GM21515 (cell line): ENCODE results near the gene CATSPERD.

ENCODE experiments used
- ATAC-seq: cut with Tn5 transposase; IDR thresholded peaks from one replicate; pipeline ENCODE4 v1.9.1; 2021; ENCODE audit not compliant: unreplicated experiment

CATSPERD gene

DNA sequence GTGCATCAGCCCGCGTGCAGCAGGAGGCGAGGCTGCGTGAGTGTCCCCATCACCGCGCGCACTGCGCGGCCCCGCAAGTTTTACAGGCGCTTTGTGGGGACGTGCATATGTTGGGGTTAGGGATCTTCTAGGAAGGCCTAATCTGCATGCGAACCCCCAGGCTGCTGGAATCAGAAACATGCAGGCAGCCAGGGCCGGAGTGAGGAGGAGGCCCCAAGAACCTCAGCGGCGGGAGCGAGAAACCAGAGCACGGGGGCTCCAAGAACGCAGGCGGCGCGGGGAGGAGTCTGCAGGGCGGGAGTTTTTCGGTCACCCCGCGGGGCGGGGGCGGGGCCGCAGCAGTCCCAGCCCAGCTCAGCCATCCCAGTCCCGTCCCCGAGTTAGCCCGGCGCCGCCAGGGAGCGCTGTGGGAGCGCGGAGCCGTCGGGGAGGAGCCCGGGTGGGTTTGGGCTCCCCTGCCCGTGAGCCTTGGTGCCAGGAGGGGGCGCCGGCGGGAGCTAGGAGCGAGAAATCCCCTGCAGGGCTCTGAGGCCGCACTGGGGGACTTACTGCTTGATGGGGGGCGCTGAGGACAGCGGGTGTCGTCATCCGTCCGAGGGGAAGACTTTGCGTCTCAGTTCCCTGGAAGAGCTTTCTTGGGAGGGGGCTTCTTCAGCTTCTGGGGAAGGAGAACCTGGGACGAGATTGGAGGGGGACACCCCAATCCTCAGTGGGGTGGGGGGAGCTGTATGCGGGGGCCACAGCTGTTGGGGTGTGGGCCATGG, 83.5 kb downstream of the CATSPERD start:
- peak; percentile 72 for ATAC-seq

DNA sequence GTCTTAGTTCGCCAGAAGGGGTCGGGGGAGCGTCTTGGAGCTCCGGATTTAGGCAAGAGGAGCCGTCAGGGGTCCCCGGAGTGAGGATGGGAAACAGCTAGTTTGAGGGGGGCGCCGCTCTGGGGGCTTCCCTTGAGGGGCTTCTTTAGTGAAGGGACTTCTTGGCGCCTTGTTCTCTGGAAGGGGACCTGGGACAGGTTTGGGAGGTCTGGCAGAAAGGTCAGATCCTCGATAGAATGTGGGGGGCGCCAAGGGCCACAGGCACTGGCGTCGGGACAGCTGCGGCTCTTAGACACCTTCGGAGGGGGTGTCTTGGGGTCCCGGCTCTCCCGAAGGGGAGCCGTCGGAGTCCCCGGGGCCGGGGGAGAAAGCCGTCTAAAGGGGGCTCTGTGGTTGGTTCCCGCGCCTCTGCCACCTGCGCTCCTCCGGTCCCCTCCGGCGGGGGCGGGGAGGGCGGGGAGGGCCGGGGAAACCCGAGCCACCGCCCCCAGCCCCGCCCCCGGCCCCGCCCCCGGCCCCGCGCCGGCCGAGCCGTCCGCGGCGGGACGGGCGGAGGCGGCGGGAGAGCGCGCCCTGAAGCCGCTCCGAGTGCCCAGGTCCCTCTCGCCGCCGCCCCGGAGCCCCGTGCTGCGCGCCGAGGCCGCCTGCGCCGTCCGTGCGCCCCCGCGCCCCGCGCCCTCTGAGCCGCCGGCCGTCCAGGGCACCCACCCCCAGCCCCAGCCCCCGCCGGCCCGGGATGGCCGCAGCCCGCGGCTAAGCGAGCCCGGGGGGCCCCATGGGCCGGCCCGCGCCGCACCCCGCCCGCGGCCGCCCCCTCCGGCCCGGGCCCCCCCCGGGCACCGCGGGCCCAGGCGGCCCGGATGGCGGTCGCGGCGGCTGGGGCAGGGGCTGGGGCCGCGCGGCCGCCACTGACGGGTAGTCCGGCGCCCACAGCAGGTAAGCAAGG, 84.4 kb downstream of the CATSPERD start, which contains the start of gene NRTN:
TSS of gene NRTN (plus strand) at position 552 of the 946 bp plus-strand sequence. CDS start 19,099 bp downstream, outside the sequence.
- ATAC-seq = no peak

DNA sequence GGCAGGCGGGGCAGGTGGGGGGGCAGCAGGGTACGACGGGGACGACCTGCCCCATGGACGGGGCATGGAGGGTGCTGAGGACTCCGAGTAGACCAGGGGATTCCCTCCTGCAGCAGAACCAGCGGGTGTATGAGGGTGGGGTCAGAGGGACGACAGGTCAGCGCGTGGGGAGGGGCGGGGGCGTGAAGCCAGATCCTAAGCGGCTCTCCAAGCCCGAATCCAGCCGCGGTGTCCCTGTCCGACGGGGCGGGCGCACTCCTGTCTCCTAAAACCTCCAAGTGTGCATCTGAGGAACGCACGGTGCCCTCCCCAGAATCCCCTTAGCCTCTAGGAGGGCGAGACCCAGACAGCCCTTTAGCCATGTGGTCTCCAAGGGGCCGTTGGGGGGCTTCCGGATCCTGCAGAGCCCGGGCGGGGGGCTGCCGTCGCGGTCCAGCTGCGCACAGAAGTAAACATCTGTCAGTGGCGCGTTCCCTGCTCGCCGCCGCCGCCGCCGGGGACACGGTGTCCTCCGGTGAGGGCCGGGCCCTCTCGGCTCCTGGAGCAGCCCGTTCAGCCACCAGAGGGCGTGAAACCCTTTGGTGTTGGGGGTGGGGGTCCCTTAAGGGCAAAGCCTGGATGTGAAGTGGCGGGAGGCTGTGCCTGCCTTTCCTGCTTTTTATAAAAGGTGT, 85.2 kb downstream of the CATSPERD start:
- ATAC-seq = no peak

DNA sequence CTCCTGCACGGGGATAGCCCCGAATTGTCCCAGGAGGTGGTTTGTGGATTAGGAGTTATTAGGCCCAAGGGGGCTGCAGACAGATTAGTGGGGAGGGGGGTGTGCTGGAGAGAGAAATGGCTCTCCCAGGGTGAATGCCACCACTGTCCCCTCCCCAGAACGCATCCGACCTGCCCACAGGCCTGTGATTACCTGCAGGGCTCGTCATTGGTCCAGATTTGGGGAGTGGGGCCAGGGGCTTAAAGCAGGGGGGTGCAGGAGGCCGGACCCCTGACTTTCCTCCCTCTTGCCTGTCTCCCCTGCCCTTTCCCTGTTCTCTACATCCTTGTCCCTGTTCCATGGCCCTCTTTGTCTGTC, 85.7 kb downstream of the CATSPERD start:
- ATAC-seq = no peak

DNA sequence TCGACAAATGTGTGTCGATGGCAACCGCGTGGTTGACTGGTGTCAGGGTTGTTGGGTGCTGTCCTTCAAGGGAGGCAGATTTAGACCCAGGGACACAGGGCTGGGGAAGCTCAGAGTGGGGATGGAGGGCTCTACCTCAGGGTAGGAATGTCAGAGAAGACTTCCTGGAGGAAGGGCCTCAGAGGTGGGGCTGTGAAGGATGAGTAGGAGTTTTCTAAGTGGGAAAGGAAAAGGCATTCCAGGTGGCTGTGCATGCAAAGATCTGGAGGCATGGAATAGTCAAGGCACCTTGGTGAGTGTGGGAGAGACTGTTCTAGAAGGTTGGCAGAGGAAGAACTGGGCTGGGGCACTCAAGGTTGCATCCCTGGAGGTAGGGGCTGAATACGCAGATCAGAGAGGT, 86.5 kb downstream of the CATSPERD start:
- no peak for ATAC-seq

DNA sequence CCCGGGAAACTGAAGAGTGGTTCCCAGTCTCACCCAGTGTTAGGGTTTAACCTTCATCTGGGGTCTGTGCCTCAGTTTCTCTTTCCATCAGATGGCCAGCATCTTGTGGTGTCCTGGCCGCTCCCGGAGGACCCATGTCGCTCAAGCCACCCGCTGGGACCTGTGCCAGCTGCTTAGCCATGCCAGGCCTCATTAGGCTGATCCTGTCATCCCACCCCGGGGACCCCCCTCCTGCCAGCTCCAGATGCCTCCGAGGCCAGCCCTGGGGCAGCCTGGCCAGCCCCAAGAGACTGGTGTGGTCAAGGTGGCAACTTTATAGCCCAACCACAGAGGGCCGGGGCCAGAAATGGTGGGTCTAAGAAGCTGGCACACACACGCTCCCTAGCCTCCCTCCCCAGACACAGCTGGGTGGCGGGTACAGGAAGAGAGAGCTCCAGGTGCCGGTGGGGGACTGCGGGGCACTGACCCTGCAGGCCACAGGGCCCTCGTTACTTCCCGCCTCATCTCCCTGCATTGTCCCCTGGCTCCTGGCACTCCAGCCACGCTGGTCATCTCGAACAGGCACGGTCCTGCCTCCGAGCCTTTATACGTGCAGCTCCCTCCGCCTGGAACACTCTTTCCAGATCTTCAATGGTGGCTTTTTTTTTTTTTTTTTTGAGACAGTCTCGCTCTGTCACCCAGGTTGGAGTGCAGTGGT, 87.8 kb downstream of the CATSPERD start:
- no peak for ATAC-seq

DNA sequence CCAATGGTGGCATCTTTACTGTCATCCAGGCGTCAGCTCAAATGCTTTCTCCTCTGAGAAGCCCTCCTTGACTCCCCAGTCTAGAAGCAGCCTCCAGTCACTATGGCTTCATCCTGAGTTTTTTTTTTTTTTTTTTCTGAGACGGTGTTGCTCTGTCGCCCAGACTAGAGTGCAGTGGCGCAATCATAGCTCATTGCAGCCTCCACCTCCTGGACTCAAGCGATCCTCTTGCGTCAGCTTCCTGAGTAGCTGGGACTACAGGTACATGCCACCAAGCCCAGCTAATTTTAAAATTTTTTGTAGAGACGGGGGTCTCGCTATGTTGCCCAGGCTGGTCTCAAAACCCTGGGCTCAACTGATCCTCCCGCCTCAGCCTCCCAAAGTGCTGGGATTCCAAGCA, 88.6 kb downstream of the CATSPERD start:
- no peak for ATAC-seq

DNA sequence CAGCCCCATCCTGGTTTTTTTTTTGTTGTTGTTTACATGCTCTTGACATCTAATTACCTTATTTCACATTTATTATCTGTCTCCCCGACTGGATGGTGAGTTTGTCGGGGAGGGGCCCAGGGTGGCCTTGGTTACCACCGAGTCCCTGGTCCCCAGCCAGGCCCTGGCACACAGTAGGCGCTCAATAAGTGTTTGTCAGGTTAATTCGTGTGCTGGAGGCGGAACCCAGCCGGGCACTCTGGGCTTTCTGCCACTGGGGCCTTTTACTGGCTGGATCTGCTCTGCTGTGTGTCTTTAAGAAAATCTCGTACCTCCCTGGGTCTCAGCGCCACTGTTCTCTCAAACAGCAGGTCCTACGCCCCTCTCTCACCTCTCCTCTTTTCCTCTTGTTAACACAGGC, 89.0 kb downstream of the CATSPERD start:
- no peak for ATAC-seq

DNA sequence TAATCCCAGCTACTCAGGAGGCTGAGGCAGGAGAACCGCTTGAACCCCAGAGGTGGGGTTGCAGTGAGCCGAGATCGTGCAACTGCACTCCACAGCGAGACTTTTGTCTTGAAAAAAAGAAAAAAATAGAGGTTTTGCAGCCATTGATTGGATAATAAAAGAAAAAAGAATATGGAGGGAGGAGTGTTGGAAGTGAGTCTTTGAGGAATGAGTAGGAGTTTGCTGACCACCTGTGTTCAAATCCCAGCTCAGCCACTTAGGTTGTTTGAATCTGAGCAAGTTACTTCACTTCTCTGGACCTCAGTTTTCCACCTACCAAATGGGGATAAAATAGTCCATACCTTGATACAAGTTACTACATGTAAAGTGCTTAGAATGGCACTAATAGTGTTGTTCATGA, 90.7 kb downstream of the CATSPERD start:
- no peak for ATAC-seq

DNA sequence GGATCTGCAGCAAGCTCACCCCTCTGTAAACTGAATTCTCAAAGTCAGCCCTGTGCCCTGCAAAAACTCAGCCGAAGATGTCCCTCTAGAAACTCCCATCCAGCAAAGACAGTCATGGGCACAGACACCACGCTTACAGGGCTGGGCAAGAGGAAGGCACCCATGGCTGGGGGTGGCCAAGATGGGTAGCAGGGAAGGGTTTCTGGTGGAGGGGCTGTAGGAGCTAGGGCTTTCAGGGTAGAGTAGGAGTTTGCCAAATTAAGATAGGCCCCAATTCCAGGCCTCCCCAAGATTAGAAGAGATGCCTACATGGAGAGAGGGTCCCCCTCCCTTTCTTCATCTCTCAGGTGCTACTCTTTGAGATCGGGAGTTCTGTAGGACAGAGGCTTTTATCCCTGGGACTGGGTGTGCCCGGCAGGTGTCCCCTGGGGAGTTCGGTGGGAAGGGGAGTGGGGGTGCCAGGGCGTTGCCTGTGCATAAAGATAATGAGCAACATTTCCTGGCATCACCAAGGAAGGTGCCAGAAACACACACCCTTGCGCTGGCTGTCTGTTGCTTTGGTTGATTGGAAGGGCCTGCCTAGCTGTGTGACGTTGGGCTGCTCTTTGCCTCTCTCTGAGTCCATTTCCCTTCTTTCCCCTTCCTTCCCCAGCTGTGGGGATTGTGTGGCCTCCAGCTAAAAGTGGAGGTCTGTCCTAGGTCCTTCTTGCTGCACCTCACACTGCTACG, 93.8 kb downstream of the CATSPERD start:
- no peak for ATAC-seq

DNA sequence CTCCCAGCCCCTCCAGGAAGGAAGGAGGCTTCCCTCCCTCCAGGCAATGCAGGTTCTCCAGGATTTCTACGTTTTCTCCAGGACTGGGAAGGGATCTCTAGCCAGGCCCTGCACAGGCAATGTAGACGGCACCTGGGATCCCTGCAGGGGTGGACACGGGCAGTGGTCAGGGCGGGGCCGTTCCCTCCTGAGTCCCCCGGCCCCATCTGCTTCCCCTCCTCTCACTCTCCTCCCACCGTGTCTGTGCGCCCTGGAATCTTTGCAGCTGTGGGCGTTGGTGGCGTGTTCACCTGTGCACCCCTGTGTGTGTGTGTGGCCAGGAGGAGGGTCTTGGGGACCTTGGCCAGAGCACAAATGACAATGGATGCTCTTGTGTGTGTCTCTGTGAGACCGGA, 94.4 kb downstream of the CATSPERD start:
- ATAC-seq = no peak

DNA sequence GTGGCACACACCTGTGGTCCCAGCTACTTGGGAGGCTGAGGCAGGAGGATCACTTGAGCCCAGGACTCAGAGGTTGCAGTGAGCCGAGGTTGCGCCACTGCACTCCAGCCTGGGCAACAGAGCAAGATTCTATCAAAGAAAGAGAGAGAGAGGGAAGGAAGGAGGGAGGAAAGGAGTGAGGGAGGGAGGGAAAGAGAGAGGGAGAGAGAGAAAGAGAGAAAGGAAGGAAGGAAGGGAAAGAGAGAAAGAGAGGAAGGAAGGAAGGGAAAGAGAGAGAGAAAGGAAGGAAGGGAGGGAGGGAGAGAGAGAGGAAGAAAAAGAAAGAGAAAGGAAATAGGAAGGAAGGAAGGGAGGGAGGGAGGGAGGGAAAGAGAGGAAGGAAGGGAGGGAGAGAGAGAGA, 96.8 kb downstream of the CATSPERD start:
- ATAC-seq = no peak

DNA sequence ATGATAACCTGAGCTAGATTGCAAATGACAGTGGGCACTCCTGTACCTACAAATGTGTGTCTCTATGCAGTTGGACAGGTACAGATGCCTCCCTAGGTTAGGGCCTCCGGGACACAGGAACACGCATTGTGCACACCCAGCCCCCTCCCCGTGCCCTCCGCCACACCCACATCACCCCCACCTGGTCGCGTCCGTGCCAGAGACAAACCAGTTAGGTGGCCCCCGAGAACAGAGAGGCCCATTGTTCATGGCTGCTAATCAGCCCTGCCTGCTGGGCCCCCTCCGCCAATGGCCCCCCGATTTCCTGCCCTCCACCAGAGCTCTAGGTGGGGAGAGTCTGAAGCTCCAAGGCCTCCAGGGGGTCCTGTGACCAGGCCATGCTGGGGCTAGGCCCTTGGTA, 98.2 kb downstream of the CATSPERD start:
- ATAC-seq = no peak

DNA sequence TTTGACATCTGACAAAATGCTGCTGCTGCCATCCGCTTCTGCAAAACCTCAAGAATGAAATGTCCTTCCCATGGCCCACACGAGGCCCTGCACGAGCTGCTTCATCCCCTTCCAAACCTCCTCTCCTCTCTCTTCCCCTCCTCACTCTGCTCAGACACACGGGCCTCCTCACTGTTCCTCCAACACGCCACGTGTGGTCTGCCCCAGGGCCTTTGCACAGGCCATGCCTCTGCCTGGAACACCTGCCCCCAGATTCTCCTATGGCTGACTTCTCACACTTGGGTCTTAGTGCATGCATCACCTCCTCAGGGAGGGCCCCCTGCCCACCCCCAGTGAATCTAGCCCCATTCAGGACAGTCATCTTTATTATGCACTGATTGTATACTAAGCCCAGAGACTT, 100.3 kb downstream of the CATSPERD start:
- no peak for ATAC-seq

DNA sequence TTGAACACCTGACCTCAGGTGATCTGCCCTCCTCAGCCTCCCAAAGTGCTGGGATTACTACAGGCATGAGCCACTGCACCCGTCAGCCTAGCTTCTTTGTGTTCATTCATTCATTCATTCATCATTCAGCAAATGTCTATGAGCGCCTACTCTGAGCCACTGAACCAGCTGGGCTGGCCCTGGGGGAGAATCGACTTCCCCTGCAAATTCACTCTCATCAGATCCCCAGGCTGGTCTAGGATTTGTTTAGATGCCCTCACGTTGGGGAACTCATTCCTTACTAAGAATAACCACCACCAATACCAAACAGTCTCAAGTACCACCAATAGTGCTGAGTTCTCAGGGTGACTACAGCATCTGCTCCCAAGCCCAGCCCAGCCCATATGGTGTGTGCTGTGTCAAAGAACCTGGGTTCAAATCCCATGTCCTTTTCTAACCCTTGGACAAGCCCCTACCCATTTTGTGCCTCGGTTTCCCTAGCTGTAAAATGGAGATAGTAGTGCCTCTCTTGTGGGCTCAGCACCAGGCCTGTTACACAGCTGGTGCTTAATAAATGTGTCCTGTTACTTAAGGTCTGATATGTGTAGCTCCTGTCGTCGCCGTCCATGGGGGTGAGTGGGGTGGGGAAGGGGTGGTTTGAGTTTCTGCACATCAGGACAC, 101.2 kb downstream of the CATSPERD start:
- ATAC-seq = no peak

DNA sequence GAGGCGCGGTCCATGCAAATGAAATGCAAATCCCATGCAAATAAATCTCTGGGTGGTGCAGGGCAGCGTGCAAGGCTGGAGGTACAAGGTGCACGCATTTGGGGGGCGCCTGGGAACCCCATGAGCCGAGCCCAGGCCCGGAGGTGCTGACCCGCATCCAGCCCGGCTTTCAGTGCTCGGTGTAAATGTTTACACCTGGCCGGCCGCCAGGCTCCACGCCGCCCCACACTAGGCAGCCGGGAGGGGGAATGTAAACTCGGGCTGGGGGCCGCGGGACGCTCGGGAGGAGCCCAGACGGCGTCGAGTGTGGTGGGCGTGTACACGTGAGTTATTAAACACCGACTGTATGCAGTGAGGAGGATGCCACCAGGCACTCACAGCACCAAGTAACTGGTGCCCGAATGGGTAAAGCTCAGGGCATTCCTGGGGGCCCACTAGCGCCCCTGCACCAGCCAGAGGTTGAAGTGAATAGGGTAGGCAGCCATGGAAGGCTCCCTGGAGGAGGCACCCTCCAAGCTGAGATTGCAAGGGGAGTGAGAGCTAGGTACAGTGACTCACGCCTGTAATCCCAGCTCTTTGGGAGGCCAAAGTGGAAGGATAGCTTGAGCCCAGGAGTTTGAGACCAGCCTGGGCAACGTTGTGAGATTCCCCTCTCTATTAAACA, 101.9 kb downstream of the CATSPERD start:
- ATAC-seq = no peak

DNA sequence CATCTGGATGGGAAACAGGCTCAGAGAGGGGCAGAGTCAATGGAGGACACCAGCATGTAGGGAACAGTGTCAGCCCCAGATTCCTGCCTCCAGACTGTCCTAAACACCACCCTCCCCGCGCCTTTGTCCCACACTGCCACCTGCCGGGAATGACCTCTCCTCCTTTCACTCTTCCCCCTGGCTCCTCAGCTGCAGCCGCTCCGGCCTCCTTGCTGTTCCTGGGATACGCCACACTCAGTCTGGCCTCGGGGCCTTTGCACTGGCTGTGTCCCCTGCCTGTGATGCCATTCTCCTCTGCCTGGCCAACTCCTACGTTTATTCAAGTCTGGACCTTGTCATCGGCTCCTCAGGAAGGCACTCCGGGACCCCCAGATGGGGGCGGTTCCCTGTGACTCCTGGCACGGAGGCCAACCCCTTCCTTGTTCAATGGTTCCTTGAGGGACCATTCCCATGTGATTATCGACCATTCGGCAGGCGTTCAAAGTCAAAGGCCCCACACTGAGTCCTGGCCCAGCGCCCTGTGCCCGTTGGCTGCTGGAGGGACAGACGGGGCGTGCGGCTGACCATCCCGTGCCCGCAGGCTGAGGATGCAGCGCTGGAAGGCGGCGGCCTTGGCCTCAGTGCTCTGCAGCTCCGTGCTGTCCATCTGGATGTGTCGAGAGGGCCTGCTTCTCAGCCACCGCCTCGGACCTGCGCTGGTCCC, 103.3 kb downstream of the CATSPERD start:
- no peak for ATAC-seq

DNA sequence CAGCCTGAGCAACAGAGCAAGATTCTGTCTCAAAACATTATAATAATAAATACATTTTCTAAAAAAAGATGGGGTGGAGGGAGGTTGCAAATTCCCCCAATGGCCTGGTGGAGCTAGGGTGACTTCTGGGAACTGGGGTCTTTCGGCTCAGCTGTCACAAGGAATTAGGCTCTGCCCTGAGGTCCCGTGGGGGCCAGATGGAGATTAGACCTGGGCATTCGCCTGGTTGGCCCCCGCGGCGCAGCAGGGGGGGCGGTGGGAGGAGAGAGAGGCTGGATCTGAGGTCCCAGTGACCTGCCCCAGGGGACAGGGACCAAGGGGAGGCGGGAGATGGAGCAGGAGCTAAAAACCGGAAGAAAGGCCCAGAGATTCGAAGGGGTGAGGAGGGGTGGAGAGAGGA, 104.3 kb downstream of the CATSPERD start:
- ATAC-seq = no peak

DNA sequence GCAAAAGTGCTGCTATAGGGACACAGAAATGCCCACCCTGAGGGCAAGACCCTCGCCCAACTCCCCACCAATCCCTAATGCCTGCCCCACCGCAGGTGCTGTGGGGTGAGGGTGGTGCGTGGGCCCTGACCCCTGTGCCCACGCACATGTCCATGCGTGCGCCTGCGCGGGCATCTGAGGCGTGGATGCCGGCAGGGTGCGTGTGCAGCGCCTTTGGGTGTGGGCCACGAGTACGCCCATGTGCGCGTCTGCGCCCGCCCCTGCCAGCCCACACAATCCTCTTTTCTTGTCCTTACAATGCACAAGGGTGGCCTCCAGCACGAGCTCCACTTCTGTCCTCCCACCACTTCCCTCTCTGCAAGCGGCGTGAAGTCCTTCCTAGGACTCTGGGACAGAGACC, 104.7 kb downstream of the CATSPERD start:
- ATAC-seq = no peak
